HepG2 (cell line): ENCODE results near the gene ANXA10.

ENCODE experiments used
- CHCHD3 ChIP-seq: sonication (generic); formaldehyde crosslinking; IDR thresholded peaks from 2 replicates; pipeline ENCODE4 v1.8.0; 2022; ENCODE audit warnings: mild to moderate bottlenecking, missing genetic modification reagents, moderate library complexity
- FOSL2 ChIP-seq: sonication (generic); formaldehyde crosslinking; IDR thresholded peaks from 2 replicates; pipeline ENCODE4 v1.4.0; 2020; ENCODE audit warnings: missing genetic modification reagents
- MAFK ChIP-seq, 2 experiments: IDR thresholded peaks in 1 of 2; conservative IDR thresholded peaks in 1 of 2; 2 replicates each; pipeline ENCODE4 v1.6.1; 2011; ENCODE audit warnings: improper control_type of control experiment in 2 of 2, low read length in 2 of 2
- YY1 ChIP-seq: IDR thresholded peaks from 2 replicates; pipeline ENCODE4 v1.6.1; 2011; ENCODE audit warnings: low read length, low read depth, moderate library complexity, mild to moderate bottlenecking; ENCODE audit not compliant: insufficient read depth, insufficient replicate concordance
- TF ChIP-seq, protein P1 (sequence below): sonication (generic); formaldehyde crosslinking; IDR thresholded peaks from 2 replicates; pipeline ENCODE4 v1.4.0; 2020; ENCODE audit warnings: missing genetic modification reagents
- TF ChIP-seq, protein P2 (sequence below): sonication (generic); formaldehyde crosslinking; IDR thresholded peaks from 2 replicates; pipeline ENCODE4 v1.4.0; 2020; ENCODE audit warnings: missing genetic modification reagents, mild to moderate bottlenecking, borderline replicate concordance

DNA sequence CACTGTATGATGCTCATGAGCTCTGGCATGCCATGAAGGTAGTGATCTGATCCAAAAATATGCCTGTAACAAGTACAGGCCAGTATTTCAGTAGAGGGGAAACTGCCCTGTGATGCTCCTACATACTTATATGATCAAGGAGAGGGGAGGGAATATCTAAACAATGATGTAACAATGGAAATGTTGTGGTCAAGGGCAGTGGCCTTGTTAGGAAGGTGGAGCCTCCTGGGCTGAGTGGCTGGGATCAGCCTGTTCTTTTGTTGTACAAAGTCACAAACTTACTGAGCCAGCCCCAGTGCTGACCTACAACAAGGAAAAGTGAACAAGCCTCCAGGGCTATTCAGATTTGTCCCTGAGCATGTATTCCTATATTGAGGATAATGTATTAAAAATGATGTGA is 70.3 kb downstream of the ANXA10 start:
- TF ChIP-seq FOSL2 (CRISPR knock-in tag) (no peak), CHCHD3 (CRISPR knock-in tag) (no peak), MAFK (conservative IDR thresholded peaks at IDR 0.05 in 1 of 2, IDR thresholded peaks at IDR 0.05 in 1 of 2; ENCODE audit: low read length in 2 of 2) (no peak), YY1 (no peak)
- TF ChIP-seq, protein P1, sequence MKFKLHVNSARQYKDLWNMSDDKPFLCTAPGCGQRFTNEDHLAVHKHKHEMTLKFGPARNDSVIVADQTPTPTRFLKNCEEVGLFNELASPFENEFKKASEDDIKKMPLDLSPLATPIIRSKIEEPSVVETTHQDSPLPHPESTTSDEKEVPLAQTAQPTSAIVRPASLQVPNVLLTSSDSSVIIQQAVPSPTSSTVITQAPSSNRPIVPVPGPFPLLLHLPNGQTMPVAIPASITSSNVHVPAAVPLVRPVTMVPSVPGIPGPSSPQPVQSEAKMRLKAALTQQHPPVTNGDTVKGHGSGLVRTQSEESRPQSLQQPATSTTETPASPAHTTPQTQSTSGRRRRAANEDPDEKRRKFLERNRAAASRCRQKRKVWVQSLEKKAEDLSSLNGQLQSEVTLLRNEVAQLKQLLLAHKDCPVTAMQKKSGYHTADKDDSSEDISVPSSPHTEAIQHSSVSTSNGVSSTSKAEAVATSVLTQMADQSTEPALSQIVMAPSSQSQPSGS = no peak
- TF ChIP-seq, protein P2, sequence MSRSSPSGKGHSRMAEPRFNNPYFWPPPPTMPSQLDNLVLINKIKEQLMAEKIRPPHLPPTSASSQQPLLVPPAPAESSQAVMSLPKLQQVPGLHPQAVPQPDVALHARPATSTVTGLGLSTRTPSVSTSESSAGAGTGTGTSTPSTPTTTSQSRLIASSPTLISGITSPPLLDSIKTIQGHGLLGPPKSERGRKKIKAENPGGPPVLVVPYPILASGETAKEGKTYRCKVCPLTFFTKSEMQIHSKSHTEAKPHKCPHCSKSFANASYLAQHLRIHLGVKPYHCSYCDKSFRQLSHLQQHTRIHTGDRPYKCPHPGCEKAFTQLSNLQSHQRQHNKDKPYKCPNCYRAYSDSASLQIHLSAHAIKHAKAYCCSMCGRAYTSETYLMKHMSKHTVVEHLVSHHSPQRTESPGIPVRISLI (CRISPR knock-in tag) = no peak
